Ammon's horn (tissue), 1 donor: ENCODE results near the gene MAPK1.
"Not testable (repeated sequence)": the region's sequence is repeated elsewhere in the genome, so short reads cannot be mapped to it uniquely, and the experiment has no call there.

Source experiments
- DNase-seq: peaks from one replicate; pipeline ENCODE4 v3.0.0-alpha.2; 2016; ENCODE audit warnings: low spot score

Gene MAPK1

GRCh38 chr22:21845558-21846453 lies 21.6 kb downstream of the MAPK1 start:
- no peak for DNase-seq

GRCh38 chr22:21842946-21843345 lies 24.5 kb downstream of the MAPK1 start:
- no peak for DNase-seq

- no peak for DNase-seq
Measured at GRCh38 chr22:21841422-21841821, 26.0 kb downstream of the MAPK1 start.

GRCh38 chr22:21840236-21840823 lies 27.1 kb downstream of the MAPK1 start:
- DNase-seq: no peak

GRCh38 chr22:21839765-21840140 lies 27.7 kb downstream of the MAPK1 start:
- DNase-seq: no peak

- not testable (repeated sequence) for DNase-seq
Measured at GRCh38 chr22:21839104-21839764, 28.2 kb downstream of the MAPK1 start.

- no peak for DNase-seq
Measured at GRCh38 chr22:21837248-21837979, 30.0 kb downstream of the MAPK1 start.

GRCh38 chr22:21836486-21836885 lies 31.0 kb downstream of the MAPK1 start:
- not testable (repeated sequence) for DNase-seq

GRCh38 chr22:21835378-21835777 lies 32.1 kb downstream of the MAPK1 start:
- no peak for DNase-seq

GRCh38 chr22:21834869-21835268 lies 32.6 kb downstream of the MAPK1 start:
- no peak for DNase-seq

- peak; percentile 34 for DNase-seq
Measured at GRCh38 chr22:21832291-21833290, 34.9 kb downstream of the MAPK1 start.

- no peak for DNase-seq
Measured at GRCh38 chr22:21829523-21829922, 37.9 kb downstream of the MAPK1 start.

GRCh38 chr22:21828268-21828638 lies 39.2 kb downstream of the MAPK1 start:
- no peak for DNase-seq

GRCh38 chr22:21827628-21828267 lies 39.7 kb downstream of the MAPK1 start:
- DNase-seq: no peak

GRCh38 chr22:21826204-21826603 lies 41.2 kb downstream of the MAPK1 start:
- no peak for DNase-seq

GRCh38 chr22:21824962-21825361 lies 42.5 kb downstream of the MAPK1 start:
- DNase-seq: not testable (repeated sequence)

- DNase-seq: no peak
Measured at GRCh38 chr22:21824445-21824912, 43.0 kb downstream of the MAPK1 start.

GRCh38 chr22:21823740-21824444 lies 43.6 kb downstream of the MAPK1 start:
- DNase-seq: no peak

- DNase-seq: no peak
Measured at GRCh38 chr22:21819183-21819770, 48.2 kb downstream of the MAPK1 start.
